ENCODE data around the gene PLCL1. TPM values are rescaled to one million over a fixed set of nuclear protein-coding genes. Genes with fewer than 3 reads are reported as not detected.
A peak's percentile ranks its signal among the peaks of the same experiment; 100 is the strongest.

PLCL1 gene
- total RNA-seq, 1 experiment from 2014 or later: 0.21 TPM

DNA sequence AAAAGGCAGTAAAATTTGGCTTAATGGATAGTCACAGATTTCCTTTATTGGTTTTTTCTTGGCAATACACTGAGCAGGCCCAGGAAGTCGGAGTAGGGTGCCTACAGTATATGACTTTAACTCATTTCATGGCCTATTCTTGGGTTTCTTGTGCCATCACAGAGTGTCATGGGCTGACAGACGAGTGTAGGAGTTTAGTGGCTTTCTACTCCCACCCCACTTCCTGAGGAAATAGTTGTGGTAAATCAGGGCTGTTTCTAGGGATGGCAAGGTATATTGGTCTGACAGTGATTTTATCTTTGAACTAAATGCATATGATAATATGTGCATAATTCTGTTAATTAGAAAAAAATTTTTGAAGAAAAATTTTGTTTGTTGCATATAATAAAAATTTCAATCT is 100.1 kb downstream of the PLCL1 start:
- Histone ChIP-seq H3K27me3 (ENCODE audit: control insufficient read depth, insufficient read depth, low read length) (no peaks in the 10 kb centered on the region), H3K36me3 (replicated peaks; ENCODE audit: control insufficient read depth, insufficient read depth, low read length) (no peaks in the 10 kb centered on the region), H3K4me3 (ENCODE audit: insufficient read depth, low read depth, low read length) (no peak overlapping the region)
- no peak for DNase-seq

DNA sequence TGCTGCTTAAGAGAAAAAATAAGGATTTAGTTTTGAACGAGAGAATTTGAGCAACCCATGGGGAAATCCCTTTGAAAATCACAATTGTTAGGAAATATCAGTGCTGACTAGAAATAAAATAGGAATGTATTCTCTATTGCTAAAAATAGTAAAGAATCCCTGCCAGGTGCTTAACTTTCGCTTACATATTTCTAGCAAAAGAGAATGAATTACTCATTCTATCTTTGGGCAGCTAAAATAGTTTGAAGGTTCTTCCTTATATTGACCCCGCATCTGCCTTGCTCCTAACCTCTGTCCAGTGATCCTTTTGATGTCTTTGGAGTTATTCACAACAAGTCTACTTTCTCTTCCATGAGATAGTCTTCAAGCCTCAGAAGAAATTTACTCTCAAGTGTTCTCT is 103.8 kb downstream of the PLCL1 start:
- Histone ChIP-seq H3K4me3 (ENCODE audit: insufficient read depth, low read depth, low read length) (no peak overlapping the region), H3K36me3 (replicated peaks; ENCODE audit: control insufficient read depth, insufficient read depth, low read length) (no peaks in the 10 kb centered on the region), H3K27me3 (ENCODE audit: control insufficient read depth, insufficient read depth, low read length) (no peaks in the 10 kb centered on the region)
- DNase-seq: no peak

DNA sequence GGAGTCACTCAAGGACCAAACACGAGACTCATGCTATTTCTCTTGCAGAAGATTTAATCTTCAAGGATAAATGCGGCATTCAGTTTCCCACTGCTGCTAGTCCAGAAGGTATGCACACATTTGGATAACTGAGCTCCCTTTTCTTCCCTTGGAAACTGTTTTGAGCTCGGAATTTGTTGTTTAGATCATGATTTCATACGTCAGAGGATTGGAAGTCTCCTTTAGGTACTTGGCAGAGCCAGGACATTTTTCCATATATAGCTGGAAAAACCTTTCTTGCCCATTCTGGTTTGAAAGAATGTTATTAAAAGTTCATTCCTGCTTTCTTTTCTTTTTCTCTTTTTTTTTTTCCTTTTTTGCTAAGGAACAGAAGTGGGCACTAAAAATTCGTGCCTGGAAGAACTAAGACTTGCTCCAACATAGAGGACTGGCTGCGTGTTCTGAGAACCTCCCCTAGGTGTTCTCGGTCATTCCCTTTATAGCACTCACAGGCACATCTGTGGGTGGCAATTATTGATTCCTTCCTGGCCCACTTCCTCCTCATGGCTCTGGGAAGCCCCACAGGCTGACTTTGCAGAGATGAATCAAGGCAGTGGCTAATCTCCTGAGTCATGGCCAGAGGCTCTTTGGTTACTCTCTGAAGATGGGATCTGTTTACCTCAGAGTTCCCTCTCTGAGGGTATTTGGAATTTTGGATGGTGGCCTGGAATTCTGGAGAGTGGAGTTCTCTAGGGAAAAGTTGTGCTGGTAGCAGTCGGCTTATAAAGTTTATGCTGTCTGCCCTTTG is 104.8 kb downstream of the PLCL1 start:
- Histone ChIP-seq H3K27me3 (ENCODE audit: control insufficient read depth, insufficient read depth, low read length) (no peaks in the 10 kb centered on the region), H3K36me3 (replicated peaks; ENCODE audit: control insufficient read depth, insufficient read depth, low read length) (no peaks in the 10 kb centered on the region), H3K4me3 (ENCODE audit: insufficient read depth, low read depth, low read length) (no peak overlapping the region)
- no peak for DNase-seq

DNA sequence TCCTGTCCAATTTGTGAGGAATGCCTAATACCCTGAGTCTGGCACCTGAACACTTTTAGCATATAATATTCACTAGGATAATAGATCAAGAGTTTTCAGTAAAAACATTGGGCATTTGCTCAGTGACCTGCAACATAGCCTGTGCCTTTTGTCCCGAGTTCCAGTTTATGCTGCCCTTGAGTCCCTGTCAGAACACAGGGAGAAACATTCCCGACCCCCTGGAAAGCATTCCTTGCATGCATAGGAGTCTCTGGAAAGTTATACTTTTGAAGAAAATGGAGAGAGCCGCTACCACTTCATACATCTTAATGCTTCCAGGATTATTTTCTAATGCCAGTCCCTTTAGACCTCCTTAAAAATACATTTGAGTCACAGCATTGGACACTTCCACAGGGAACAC is 107.3 kb downstream of the PLCL1 start:
- no peak overlapping the region for H3K4me3 ChIP-seq (ENCODE audit: insufficient read depth, low read depth, low read length)
- H3K27me3 ChIP-seq (ENCODE audit: control insufficient read depth, insufficient read depth, low read length): no peaks in the 10 kb centered on the region
- H3K36me3 ChIP-seq (replicated peaks; ENCODE audit: control insufficient read depth, insufficient read depth, low read length): no peaks in the 10 kb centered on the region
- peak; percentile 11 for DNase-seq

DNA sequence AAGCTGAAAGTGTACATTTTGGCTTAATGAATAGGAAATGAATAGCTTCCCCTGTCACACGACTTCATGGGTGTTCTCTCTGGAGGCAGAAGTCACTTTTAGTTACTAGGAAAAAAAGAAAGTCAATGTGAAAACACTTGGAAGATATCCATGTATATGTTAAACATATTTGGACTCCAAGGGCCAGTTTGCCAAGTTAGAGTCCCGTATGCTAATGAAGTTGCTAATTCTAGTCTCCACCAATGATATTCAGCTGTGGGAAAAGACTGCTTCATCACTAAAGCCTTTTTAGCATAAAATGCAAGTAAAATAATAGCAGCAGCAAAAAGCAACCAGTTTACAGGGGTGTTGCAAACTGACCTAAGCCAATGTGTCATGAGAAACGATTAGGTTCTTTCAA is 108.7 kb downstream of the PLCL1 start:
- no peak for DNase-seq
- Histone ChIP-seq H3K36me3 (replicated peaks; ENCODE audit: control insufficient read depth, insufficient read depth, low read length) (no peaks in the 10 kb centered on the region), H3K27me3 (ENCODE audit: control insufficient read depth, insufficient read depth, low read length) (no peaks in the 10 kb centered on the region), H3K4me3 (ENCODE audit: insufficient read depth, low read depth, low read length) (no peak overlapping the region)

DNA sequence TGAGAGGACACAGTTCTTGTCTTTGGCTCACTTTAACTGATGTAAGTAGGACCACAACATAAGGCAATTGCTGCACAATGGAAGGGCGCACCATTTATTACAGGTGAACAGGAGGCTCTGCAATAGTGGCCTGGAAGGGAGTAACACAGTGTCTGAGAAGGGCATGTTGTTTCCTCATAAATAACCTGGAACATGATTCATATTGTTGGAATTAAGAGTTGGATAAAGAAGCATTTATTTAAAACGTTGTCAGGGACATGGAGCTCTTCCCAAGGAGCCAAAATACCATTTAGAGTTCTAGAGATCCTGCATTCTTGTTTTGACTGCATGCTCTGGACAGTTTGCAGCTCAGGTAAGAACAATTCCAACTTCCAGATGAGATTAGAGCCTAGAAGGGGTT is 110.4 kb downstream of the PLCL1 start:
- no peak overlapping the region for H3K4me3 ChIP-seq (ENCODE audit: insufficient read depth, low read depth, low read length)

DNA sequence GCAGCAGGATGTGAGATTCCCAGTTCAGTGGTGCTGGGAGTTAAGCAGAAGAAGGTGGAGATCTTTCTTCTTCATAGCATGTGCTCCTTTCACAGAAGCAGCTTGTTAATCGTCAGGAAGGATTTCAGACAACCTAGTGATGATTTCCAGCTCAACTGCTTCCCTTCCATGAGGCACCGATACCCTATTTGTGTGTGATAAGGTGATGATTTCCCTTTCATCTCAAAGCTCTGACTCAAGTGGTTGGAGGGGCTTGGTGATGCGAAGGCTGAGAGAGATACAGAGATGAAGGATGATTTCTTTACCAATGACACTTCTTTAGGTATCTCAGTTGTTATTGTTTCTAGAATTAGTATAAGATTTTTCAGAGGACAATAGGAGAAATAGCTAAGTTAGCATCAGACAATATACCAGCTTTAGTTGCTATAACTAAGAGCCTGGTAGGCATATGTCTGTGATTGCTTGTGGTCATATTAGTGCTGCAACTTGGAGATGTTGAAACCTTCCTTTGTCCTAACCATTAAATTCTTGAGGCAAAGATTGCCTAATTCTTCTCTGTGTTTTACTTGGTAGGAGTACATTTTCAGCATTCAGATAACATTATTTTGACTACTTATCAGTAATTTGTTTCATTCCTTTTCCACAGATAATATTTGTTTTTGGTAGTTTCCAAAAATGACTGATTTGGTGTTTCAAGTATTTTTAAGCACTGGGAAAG is 111.3 kb downstream of the PLCL1 start:
- no peaks in the 10 kb centered on the region for H3K36me3 ChIP-seq (replicated peaks; ENCODE audit: control insufficient read depth, insufficient read depth, low read length)
- DNase-seq: no peak
- H3K27me3 ChIP-seq (ENCODE audit: control insufficient read depth, insufficient read depth, low read length): no peaks in the 10 kb centered on the region
- no peak overlapping the region for H3K4me3 ChIP-seq (ENCODE audit: insufficient read depth, low read depth, low read length)

More for the DNA sequence above, 110.4 kb downstream of the PLCL1 start:
- no peaks in the 10 kb centered on the region for H3K27me3 ChIP-seq (ENCODE audit: control insufficient read depth, insufficient read depth, low read length)
- no peaks in the 10 kb centered on the region for H3K36me3 ChIP-seq (replicated peaks; ENCODE audit: control insufficient read depth, insufficient read depth, low read length)
- DNase-seq: no peak

DNA sequence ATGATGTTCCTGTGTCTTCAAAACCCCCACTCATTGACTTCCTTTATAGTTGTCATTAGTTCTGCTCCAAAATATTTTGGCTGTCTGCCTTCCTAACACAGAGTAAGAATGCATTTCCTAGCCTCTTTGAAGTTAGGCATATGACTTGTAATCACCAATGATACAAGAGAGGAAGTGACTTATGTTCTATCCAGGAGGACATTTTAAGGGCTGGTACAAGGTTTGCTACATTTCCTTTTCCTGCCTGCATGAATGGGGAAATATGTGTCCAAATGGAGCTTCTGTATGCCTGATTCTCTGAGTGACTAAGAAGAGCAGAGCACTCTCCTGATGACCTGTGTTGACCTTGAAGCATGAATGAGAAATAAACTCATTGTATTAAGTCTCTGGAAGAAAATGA is 115.1 kb downstream of the PLCL1 start:
- no peak for DNase-seq
- Histone ChIP-seq H3K4me3 (ENCODE audit: insufficient read depth, low read depth, low read length) (no peak overlapping the region), H3K36me3 (replicated peaks; ENCODE audit: control insufficient read depth, insufficient read depth, low read length) (no peaks in the 10 kb centered on the region), H3K27me3 (ENCODE audit: control insufficient read depth, insufficient read depth, low read length) (no peaks in the 10 kb centered on the region)

DNA sequence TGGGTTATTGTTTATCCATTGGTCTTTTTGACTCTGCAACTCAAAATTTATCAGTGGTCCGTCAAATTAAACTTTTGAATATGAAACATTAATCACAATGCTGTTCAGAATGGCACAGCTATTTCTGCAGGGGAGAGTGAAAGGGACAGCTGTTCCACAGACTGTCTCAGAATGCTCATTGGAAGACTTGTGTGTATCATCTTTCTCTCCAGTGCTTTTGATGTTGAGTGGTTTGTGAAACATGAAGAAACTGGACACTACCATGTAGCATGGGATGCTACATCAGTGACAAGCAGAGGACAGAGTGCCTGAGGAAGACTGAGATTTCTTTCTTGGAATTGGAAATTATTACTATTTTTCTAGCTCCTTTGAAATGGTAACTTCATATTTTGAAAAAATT is 115.7 kb downstream of the PLCL1 start:
- Histone ChIP-seq H3K27me3 (ENCODE audit: control insufficient read depth, insufficient read depth, low read length) (no peaks in the 10 kb centered on the region), H3K4me3 (ENCODE audit: insufficient read depth, low read depth, low read length) (no peak overlapping the region), H3K36me3 (replicated peaks; ENCODE audit: control insufficient read depth, insufficient read depth, low read length) (no peaks in the 10 kb centered on the region)
- DNase-seq: no peak

DNA sequence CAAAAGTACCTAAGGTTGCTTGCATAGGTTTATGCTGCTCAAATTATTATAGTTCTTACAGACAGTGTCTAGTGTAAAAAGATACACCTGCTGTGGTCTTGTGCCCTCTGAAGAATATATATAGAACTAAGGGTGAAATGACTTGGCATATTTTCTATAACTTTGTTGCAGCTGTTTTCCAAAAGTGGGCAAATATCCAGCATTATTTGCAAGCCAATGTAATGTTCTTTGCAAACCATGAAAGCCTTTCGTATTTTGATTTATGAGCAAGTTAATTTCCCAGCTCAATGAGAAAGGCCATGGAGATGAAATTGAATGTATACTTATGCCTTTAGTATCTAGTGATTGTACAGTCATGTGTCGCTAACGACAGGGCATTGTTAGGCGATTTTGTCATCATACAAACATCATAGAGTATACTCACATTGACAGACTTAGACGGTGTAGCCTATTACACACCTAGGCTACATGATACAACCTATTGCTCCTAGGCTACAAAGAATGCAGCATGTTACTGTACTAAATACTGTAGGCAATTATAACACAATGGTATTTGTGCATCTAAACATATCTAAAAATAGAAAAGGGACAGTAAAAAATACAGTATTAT is 116.3 kb downstream of the PLCL1 start:
- Histone ChIP-seq H3K27me3 (ENCODE audit: control insufficient read depth, insufficient read depth, low read length) (no peaks in the 10 kb centered on the region), H3K36me3 (replicated peaks; ENCODE audit: control insufficient read depth, insufficient read depth, low read length) (no peaks in the 10 kb centered on the region), H3K4me3 (ENCODE audit: insufficient read depth, low read depth, low read length) (no peak overlapping the region)
- no peak for DNase-seq

DNA sequence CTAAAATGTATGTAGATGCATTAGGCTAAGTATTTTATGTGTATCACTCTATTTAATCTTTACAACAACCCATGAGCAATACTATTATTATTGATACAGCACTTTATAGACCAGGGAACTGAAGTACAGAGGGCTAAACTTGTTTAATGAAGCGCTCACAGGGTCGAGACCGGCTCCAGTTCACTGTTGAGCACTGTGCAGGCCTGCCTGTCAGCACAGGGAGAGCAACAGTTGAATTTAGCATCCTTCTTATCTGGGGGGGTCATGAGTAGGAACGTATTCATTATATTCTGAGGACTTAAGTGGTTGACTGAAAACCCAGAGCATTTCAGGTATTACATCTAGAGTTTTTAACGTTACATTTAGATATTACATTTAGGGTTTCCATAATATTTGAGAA is 120.1 kb downstream of the PLCL1 start:
- H3K4me3 ChIP-seq (ENCODE audit: insufficient read depth, low read depth, low read length): no peak overlapping the region
- no peaks in the 10 kb centered on the region for H3K36me3 ChIP-seq (replicated peaks; ENCODE audit: control insufficient read depth, insufficient read depth, low read length)
- DNase-seq: no peak
- H3K27me3 ChIP-seq (ENCODE audit: control insufficient read depth, insufficient read depth, low read length): no peaks in the 10 kb centered on the region

DNA sequence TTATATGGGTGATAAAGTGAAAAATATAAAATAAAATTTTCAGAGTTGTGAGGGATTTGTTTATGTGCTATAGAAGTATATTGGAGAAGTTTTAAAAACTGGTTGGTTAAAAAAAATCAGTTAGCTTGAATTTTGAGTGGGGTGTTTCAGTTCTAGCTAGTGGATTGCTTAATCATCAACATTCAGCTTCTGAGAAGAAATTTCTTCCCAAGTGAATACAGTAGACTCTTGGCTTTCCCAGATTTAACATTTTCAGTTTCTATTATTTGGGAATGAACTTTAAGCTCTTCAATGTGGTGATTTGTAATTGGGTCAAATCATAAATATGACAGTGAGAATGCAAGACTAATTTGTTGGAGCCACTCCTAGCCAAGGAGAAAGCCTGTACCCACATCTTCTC is 120.8 kb downstream of the PLCL1 start:
- Histone ChIP-seq H3K36me3 (replicated peaks; ENCODE audit: control insufficient read depth, insufficient read depth, low read length) (no peaks in the 10 kb centered on the region), H3K27me3 (ENCODE audit: control insufficient read depth, insufficient read depth, low read length) (no peaks in the 10 kb centered on the region), H3K4me3 (ENCODE audit: insufficient read depth, low read depth, low read length) (no peak overlapping the region)
- DNase-seq: no peak

DNA sequence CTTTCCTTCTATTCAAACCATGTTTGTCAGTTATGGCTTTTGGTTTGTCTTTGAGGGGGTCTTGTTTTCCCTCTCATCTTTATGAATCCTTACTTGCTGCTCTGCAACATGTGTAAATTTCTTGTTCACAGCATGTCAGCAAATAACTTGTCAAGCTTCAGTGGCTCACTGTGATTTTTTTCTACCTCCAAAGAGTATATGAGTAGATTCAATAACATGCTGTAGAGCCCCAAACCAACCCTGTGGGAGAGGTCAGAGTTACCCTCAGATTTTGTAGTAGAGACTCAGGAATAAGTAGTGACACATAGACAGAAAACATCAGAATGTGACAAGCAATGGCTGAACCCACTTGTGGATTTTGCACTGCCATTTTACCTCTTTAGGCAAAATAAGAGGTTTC is 121.6 kb downstream of the PLCL1 start:
- Histone ChIP-seq H3K4me3 (ENCODE audit: insufficient read depth, low read depth, low read length) (no peak overlapping the region), H3K36me3 (replicated peaks; ENCODE audit: control insufficient read depth, insufficient read depth, low read length) (no peaks in the 10 kb centered on the region)
- DNase-seq: no peak

DNA sequence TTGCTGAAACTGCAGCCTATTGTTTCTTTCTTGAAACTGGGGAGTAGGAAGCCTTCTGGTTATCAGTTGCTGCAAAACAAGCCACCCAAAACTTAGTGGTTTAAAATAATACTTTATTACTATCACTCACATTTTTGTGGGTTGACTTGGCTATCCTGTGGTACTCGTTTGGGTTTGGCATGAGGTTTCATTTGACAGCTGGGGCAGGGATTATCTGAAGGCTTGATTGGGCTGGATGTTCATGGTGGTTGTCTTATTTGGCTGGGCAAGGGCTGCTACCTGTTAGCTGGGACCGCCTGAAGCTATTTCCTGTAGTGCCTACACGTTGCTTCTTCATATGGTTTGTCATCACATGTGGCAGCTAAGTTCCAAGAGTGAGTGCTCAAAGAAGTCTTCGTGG is 122.3 kb downstream of the PLCL1 start:
- H3K27me3 ChIP-seq (ENCODE audit: control insufficient read depth, insufficient read depth, low read length): no peaks in the 10 kb centered on the region
- H3K36me3 ChIP-seq (replicated peaks; ENCODE audit: control insufficient read depth, insufficient read depth, low read length): no peaks in the 10 kb centered on the region
- H3K4me3 ChIP-seq (ENCODE audit: insufficient read depth, low read depth, low read length): no peak overlapping the region
- DNase-seq: no peak

More for the DNA sequence above, 121.6 kb downstream of the PLCL1 start:
- no peaks in the 10 kb centered on the region for H3K27me3 ChIP-seq (ENCODE audit: control insufficient read depth, insufficient read depth, low read length)

DNA sequence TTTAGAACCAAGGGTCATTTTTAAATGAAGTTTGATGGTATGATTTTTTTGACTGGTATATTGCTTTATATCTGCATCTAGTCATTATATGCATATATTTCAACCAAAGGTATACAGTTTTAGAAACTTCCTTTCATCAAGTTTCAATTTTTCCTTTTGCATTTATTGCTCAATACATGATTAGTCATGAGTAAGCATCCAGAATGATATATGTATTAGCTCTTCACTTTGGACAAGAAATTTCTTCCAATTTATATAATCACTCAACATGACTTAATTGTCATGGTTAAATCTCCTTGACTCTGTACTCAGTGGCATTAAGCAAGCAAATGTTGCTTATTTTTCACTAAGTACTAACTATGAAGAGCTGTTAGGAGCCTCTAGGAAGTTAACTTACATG is 123.6 kb downstream of the PLCL1 start:
- no peaks in the 10 kb centered on the region for H3K36me3 ChIP-seq (replicated peaks; ENCODE audit: control insufficient read depth, insufficient read depth, low read length)
- DNase-seq: no peak
- no peak overlapping the region for H3K4me3 ChIP-seq (ENCODE audit: insufficient read depth, low read depth, low read length)
- H3K27me3 ChIP-seq (ENCODE audit: control insufficient read depth, insufficient read depth, low read length): no peaks in the 10 kb centered on the region

All from H7 (cell line).